DMS53 (cell line): ENCODE measurements around the gene CLMN.

Experiments
- DNase-seq: peaks from one replicate; lab custom pipeline; 2025; lab: John Stamatoyannopoulos, UW

Gene CLMN

GRCh38 chr14:95261616-95262510 lies 57.8 kb downstream of the CLMN start:
- DNase-seq, result no peak

DNA sequence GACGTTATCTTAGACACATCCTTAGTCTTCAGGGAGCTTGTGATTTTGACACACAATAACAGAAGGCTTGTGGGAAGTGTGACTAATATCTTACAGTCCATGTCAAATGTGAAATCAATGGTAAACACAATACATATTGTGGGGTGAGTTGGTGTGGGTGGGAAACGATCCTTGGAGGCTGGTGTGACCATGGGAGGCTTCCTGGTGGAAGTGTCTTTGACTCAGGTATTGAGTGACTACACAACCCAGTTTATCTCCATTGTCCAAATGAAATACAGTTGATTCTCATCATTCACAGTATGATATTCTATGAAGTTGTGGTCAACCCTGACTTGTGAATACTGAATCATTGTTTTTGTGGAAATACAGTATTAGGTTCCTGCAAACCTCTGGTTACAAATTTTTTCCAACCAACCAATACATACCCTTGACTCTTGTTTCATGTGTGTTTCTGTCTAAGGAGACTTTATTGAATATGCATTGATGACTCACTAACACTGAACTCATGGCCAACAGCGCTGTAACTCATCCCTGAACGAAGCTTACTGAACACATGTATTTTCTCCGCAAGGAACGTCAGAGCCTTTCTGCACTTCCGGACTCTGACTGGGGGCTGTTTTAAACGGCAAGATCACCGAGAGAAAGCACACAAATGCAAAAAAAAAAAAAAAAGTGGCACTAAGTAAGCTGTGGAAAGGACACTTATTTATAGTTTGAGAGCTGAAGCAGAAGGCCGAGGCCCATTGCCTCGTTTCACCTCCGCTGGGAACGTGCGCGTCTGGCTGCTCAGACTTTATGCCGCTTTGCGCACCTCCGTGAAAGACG lies 59.0 kb downstream of the CLMN start:
- no peak for DNase-seq

GRCh38 chr14:95258754-95259593 lies 60.7 kb downstream of the CLMN start:
- peak; percentile 63 for DNase-seq

DNA sequence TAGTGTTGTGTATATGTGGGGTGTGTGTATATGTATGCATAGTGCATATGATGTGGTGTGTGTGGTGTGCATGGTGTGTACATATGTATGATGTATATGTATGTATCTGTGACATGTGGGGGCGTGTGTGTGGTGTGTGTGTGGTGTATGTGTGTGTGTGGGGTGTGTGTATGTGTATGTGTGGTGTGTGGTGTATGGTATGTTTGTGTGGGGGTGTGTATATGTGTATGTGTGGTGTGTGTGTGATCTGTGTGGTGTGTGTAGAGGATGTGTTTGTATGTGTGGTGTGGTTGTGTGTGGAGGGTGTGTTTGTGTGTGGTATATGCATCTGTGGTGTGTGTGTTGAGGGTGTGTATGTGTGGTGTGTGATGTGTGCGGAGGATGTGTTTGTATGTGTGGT lies 61.6 kb downstream of the CLMN start:
- DNase-seq, result no peak

DNA sequence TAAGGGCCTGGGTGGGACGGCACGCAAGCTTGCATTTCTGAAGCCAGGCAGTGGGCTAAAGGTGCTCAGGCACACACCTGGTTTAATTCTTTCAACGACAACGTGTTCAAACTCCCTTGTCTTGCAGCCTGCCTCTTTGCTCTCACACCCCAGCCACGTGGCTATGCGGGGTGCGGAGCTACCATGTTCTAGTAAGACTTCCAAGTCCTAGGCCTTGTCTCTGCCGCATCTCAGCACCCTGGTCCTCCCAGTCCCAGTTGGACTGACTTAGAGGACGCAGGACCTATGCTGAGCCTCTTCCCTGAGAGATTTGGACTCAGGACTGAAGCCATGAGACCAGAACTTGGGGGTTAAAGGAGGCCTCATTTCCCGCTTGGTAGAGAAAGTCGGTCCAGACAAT lies 62.2 kb downstream of the CLMN start:
- no peak for DNase-seq

GRCh38 chr14:95256776-95257060 lies 63.0 kb downstream of the CLMN start:
- DNase-seq, result no peak

DNA sequence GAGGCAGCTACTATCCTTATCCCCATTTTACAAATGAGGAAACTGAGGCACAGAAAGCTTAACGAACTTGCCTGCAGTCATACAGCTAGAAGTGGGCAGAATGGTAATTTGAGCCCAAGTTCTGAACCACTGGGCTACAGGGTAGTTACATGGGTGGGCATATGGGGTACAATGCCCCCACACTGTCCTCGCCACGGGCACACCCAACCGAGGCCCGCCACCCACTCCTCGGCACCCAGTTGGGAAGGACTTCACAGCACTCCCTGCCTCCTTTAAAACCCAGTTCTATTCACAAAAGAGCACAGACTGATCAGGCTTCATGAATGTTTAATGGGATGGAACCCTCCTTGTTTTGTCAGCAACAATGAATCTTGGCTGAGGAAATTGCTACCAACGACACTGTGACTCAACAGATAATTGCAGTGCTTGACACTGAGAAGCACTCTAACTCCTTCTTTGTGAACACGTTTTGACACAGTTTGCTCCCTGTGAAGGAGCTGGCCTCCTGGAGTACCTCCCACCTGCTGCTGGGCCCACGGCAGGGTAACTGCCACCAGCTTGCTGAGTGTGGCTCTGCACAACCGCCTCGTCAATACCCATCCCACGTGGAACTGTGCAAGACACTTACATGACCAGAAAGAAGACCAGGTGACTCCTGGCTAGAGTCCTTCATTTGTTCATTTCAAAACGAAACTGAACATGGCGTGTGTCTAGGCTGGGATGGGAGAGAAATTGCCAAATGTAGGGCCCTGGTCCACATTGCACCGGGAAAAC lies 63.5 kb downstream of the CLMN start:
- peak; percentile 76 for DNase-seq

DNA sequence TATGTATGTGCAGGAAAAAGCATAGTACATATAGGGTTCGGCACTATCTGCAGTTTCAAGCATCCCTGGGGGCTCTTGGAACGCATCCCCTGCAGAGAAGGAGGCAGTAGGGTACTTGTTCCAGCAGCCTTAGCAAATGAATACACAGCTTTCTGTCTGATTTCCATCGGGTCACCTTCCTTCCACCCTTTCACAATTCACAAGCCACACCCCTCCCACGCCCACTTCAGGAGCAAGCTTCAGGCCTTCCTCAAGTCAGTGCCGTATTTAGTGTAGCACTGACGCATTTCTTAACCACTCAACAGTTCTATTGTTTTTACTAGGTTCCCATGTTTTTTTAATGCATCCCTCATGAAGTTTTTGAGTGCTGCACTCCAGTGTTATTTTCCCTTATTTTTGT lies 64.2 kb downstream of the CLMN start:
- peak; percentile 58 for DNase-seq

DNA sequence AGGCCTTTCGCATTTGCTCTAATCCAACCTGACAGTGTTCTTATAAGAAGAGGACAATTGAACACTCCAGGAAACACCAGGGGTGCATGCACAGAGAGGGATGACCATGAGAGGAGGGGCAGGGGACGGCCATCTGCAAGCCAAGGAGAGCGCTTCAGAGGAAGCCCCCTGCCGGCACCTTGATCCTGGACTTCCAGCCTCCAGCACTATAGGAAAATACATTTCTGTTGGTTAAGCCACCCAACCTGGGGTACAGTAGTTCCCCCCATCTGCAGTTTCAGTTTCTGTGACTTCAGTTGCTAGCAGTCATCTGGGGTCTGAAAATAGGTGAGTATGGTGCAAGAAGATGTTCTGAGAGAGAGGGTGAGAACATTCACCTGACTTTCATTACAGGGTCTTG lies 64.7 kb downstream of the CLMN start:
- DNase-seq, result no peak

DNA sequence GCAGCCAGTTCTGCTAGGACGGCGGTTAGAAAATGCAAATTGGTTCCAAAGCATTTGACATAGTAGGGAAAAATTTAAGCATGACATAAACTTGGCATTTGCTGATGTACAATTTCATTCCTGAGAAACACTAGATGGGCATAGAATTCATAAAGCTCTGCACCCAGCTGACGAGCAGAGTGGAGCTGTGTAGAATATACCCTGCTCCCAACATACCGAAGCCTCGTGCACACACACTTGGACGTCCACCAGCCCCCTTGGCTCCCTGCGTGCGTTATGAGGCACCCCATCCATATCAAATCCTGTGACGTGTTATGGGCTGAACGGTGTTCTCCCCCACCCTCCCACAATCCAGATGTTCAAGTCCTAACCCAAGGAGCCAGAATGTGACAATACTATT lies 65.4 kb downstream of the CLMN start:
- DNase-seq, result no peak

GRCh38 chr14:95253039-95253630 lies 66.6 kb downstream of the CLMN start:
- DNase-seq, result no peak

DNA sequence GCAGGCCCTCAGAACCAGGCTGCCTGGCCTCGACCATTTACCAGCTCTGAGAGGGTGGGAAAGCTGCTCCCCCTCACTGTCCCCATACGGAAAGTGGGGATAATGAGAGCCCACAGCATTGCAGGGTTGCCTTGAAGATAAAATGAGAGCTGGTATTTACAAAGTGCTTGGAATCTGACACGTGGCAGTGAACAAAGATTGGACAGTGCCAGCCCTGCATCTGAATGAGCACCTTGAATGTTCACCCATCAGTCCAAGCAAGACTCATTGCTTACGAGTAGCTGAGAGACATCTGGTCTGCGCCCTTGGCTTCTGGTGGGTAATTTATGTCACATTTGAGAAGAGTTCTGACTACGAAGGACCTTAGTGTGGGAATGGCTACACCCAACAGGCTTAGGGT lies 67.5 kb downstream of the CLMN start:
- no peak for DNase-seq

GRCh38 chr14:95250936-95251335 lies 68.8 kb downstream of the CLMN start:
- DNase-seq, result no peak

- DNase-seq, result peak; percentile 86
Measured at GRCh38 chr14:95250140-95250769, 69.5 kb downstream of the CLMN start.

DNA sequence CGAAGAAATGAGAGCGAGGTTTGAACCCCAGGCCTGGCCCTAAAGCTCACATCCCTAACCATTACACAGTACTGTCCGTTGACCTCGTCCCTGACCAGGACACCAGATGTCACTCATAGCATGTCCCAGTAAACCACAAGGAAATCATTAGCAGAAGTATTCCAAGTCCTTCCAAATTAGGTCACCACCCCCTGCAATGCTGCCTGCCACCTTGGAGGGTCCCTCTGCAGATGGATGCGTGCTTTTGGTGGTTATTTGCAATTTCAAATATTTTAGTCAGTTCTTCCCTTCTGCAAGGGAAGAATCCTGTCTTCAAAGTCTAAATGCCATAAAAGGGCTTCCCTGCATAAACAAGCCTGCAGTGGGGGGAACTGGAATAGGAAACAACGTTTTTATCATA lies 71.3 kb downstream of the CLMN start:
- DNase-seq, result peak; percentile 44

DNA sequence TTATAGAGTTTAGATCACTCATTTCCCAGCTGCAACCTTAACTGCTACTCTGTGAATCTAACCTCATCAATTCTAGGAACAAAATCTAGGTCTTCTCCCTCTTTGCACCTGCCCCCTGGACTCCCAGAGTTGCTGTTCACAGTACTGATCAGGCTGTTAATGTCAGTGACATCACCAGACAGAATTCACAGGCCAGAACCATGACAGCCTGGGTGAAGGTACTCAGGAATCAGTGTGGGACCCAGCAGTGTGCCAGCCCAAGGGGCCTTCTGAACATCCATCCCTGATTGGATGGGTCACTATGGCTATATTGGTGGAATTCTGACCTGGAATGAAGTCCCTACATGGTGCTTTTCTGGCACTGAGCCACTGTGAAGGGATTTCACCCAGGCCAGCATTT lies 72.8 kb downstream of the CLMN start:
- DNase-seq, result no peak

DNA sequence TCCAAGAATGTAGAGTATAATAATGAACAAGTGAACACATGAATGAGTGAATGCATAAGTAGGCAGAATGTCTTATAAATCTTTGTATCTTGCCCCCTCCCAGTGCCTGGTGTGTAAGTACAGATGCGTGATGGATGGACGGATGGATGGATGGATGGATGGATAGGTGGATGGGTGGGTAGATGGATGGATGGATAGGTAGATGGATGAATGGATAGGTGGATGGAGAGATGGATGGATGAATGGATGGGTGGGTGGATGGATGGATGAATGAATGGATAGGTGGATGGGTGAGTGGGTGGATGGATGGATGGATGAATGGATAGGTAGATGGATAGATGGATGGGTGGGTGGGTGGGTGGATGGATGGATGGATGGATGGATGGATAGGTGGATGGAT lies 74.4 kb downstream of the CLMN start:
- DNase-seq, result no peak

DNA sequence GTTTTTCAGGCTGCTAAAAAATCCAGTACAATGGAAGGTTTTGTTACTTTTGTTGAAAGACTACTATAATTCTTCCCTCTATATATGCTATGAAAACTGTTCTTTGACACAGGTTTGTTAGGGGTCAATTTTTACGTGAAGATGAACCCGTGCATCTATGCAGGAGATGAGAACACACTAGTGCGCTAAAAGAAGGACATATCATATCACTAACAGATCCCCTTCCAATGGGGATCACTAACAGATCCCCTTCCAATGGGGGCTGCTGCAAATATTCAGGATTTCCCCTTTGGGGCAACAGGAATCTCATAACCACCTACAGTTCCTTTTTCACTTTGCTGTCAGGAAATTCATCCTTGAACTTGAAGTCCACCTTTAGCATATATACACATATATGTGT lies 75.1 kb downstream of the CLMN start:
- DNase-seq, result no peak

DNA sequence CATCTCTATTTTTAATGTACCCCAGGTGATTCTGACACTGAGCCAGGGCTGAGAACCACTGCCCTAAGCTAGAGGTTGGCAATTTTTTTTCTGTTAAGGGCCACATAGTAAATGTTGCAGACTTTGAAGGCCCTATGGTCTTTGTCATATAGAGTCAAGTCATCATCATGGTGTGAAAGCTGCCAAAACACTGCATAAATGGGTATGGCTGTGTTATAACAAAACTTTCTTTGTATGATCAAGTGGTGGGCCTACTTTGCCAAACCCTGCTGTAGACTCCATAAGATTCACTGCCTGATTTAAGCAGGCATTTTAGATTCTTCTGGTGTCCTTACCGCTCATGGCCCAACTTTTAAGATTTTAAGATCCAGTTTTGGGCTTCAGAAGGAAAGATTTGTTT lies 76.8 kb downstream of the CLMN start:
- DNase-seq, result no peak

- no peak for DNase-seq
Measured at GRCh38 chr14:95240859-95241813, 78.6 kb downstream of the CLMN start.
